Neutrophil (primary cell): ENCODE data around the gene MBD1.
A peak's percentile ranks its signal among the peaks of the same experiment; 100 is the strongest.

Experiments used
- H3K27ac ChIP-seq: fragments of 200-600 bp; sonication (generic); 2 replicates; pipeline ENCODE4 v1.5.1; 2016; ENCODE audit warnings: mild to moderate bottlenecking, moderate library complexity
- H3K27me3 ChIP-seq: fragments of 200-600 bp; sonication (generic); 2 replicates; pipeline ENCODE4 v1.6.0; 2016; ENCODE audit warnings: mild to moderate bottlenecking
- H3K36me3 ChIP-seq: fragments of 200-600 bp; sonication (generic); 2 replicates; pipeline ENCODE4 v1.5.1; 2017
- H3K4me1 ChIP-seq, 2 experiments: fragments of 200-600 bp in 1 of 2; sonication (generic) in 1 of 2; 1 replicate in 1 of 2; 2 replicates in 1 of 2; pipeline versions ENCODE4 v1.5.1 to v1.6.1; 2013 to 2016; ENCODE audit warnings: low read depth in 1 of 2, low read length in 1 of 2, mild to moderate bottlenecking in 1 of 2, moderate library complexity in 1 of 2; ENCODE audit not compliant: control insufficient read depth in 1 of 2, insufficient read depth in 1 of 2
- H3K4me3 ChIP-seq, 2 experiments: fragments of 200-600 bp in 1 of 2; sonication (generic) in 1 of 2; 1 replicate in 1 of 2; 2 replicates in 1 of 2; pipeline ENCODE4 v1.5.1; 2013 to 2016; ENCODE audit warnings: low read depth in 1 of 2, low read length in 1 of 2, mild to moderate bottlenecking in 1 of 2, moderate library complexity in 1 of 2
- H3K9me3 ChIP-seq: fragments of 200-600 bp; sonication (generic); 2 replicates; pipeline ENCODE4 v1.5.1; 2016
- CTCF ChIP-seq: fragments of 200-600 bp; sonication (generic); IDR thresholded peaks from 2 replicates; pipeline ENCODE4 v1.5.1; 2016; ENCODE audit warnings: antibody characterized with exemption

The MBD1 gene

DNA sequence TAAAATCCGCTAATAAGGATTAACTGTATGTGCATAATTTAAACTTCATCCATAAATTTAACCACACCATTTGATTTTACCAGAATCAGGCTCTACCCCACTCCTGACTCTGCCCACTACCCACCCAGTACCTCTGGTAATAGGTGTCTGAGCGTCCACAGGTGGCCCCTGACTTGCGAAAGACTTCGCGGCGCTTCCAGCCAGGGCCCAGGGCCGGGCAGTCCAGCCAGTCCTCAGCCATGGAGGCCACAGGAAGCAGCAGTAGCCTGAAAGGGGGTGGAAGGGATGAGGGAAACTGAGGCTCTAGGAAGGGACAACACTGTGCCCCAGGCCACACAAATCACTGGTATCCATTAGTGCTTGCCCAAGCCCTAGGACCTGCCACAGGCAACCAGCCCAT is 1.6 kb downstream of the MBD1 start:
- Histone ChIP-seq H3K27ac (no peak overlapping the region), H3K27me3 (no peaks in the 10 kb centered on the region), H3K4me3 (peak overlapping the region in 1 of 2 experiments; percentile 4), H3K9me3 (no peaks in the 10 kb centered on the region), H3K4me1 (peaks cover 21 to 28% of the 10 kb centered on the region in 2 experiments), H3K36me3 (peaks cover 69% of the 10 kb centered on the region)
- TF ChIP-seq CTCF = no peak

GRCh38 chr18:50277942-50278341 is 3.4 kb downstream of the MBD1 start:
- no peak for TF ChIP-seq CTCF
- Histone ChIP-seq H3K36me3 (peaks cover 69% of the 10 kb centered on the region), H3K27ac (no peak overlapping the region), H3K9me3 (no peaks in the 10 kb centered on the region), H3K4me3 (no peak overlapping the region), H3K27me3 (no peaks in the 10 kb centered on the region), H3K4me1 (peaks cover 21 to 28% of the 10 kb centered on the region in 2 experiments)

GRCh38 chr18:50276452-50276851 is 4.9 kb downstream of the MBD1 start:
- H3K9me3 ChIP-seq = no peaks in the 10 kb centered on the region
- no peak overlapping the region for H3K27ac ChIP-seq
- H3K4me3 ChIP-seq = no peak overlapping the region
- H3K36me3 ChIP-seq = peaks cover 76% of the 10 kb centered on the region
- H3K4me1 ChIP-seq = peaks cover 23 to 32% of the 10 kb centered on the region in 2 experiments
- no peak for TF ChIP-seq CTCF
- no peaks in the 10 kb centered on the region for H3K27me3 ChIP-seq

DNA sequence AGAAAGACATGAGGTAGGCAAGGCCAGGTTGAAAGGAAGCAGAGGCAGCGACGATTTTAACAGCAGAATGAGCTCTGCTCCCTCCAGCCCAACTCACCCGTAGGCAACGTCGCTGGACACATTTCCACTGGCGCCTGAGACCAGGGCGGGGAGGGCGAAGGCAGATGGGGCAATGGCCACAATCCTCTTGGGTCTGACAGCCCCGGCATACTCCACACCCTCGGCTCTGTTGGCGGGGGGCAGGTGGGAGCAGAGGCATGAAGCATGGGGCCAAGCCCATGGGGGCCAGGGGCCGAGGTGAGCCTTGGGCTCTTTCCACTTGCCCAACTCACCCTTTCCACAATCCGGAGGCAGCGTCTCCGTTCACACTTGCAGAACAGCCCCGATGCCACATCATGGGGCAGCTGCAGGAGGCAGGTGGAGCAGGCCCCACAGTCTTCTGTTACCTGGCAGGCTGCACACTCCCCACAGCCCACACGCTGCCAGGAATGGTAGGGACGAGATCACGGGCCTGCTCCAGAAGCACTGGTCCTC is 5.8 kb downstream of the MBD1 start:
- H3K4me1 ChIP-seq = peaks cover 27 to 32% of the 10 kb centered on the region in 2 experiments
- H3K27ac ChIP-seq = no peak overlapping the region
- H3K36me3 ChIP-seq = peaks cover 85% of the 10 kb centered on the region
- H3K4me3 ChIP-seq = no peak overlapping the region
- H3K27me3 ChIP-seq = no peaks in the 10 kb centered on the region
- H3K9me3 ChIP-seq = no peaks in the 10 kb centered on the region
- TF ChIP-seq CTCF = no peak

DNA sequence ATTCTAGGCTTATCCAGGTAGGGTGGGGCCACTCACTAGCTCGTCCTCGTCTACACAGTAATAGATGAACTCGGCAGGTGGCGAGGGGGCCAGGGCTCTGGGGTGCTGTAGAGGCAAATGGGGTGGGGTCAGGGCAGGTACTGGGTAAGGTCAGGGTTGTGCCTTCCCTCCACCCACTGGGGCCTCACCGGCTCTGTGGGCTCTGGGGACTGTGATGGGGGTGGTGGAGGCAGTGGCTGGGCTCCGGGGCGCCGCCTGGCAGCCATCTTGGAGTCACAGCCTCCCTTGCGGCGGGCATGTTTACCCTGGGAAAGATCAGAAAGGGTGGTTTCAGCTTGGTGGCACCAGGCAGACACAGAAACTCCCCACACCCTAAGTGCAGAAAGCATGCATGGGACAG is 6.4 kb downstream of the MBD1 start:
- Histone ChIP-seq H3K4me1 (peaks cover 25 to 26% of the 10 kb centered on the region in 2 experiments), H3K36me3 (peaks cover 91% of the 10 kb centered on the region)
- no peak for TF ChIP-seq CTCF

DNA sequence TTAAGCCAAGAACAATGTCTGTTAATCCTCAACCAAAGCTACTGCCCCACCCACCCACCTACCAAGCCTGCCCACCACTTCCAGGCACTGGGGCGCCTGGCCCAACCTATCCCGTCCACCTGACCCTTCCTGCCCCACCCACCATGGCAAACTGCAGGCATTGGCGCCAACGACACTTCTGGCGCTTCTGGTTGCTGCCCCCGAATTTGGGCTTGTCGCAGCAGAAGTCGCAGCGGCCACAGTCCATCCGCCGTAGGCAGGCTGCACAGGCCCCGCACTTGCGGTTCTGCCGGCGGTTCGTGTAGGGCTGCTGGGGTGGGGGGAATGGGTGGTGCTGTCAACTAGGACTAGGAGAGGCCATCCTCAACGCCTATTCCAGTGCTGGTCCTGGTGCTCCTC is 7.3 kb downstream of the MBD1 start:
- H3K9me3 ChIP-seq = no peaks in the 10 kb centered on the region
- H3K27ac ChIP-seq = no peak overlapping the region
- peaks cover 17 to 19% of the 10 kb centered on the region in 2 experiments for H3K4me1 ChIP-seq
- H3K27me3 ChIP-seq = no peaks in the 10 kb centered on the region
- H3K36me3 ChIP-seq = peaks cover 92% of the 10 kb centered on the region
- TF ChIP-seq CTCF = no peak
- H3K4me3 ChIP-seq = no peak overlapping the region

More for the DNA sequence above, 6.4 kb downstream of the MBD1 start:
- Histone ChIP-seq H3K9me3 (no peaks in the 10 kb centered on the region), H3K4me3 (no peak overlapping the region), H3K27me3 (no peaks in the 10 kb centered on the region), H3K27ac (no peak overlapping the region)
